ENCODE data around the gene KRT7.

Gene KRT7

DNA sequence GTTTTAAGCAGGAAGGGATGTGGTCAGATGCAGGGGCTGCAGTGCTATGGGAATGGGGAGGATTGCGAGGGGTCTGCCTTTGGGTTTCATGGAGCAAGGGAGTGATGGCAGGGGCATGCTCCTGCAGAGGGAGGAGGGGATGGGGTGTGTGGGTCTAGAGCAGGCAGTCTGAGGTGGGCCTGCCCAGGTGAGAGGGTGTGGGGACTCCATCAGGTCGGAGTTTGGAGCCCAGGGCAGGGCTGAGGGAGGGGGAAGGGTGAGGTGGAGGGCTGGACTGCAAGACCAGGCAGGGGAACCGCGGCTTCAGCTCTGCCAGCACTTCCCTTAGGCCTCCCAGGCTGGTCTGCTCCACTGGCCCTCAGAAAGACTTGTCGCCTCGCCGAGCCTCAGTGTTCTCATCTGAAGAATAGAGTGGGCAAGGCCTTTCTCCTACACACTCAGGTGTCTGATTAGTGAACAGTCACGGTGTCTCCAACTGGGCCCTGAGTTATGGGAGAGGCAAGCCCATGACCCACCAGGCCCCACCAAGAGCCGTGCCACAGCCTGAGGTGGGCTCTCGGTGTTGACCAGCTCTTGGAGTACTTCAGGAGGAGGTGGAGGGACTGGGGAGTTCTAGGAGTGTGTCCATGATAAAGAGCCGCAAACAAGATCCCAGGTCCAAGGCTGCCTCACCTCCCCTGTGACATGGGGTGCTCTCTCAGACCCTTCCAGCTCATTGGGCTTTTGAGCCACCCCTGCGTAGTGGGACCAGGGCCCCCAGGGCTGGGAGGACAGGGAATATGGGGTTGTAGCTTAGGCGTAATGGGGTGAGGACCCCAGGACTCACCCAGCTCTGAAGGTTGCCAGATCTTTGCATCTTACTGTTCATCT lies 21.1 kb upstream of the KRT7 start:
- no peak for DNase-seq (ENCODE audit: low spot score)

DNA sequence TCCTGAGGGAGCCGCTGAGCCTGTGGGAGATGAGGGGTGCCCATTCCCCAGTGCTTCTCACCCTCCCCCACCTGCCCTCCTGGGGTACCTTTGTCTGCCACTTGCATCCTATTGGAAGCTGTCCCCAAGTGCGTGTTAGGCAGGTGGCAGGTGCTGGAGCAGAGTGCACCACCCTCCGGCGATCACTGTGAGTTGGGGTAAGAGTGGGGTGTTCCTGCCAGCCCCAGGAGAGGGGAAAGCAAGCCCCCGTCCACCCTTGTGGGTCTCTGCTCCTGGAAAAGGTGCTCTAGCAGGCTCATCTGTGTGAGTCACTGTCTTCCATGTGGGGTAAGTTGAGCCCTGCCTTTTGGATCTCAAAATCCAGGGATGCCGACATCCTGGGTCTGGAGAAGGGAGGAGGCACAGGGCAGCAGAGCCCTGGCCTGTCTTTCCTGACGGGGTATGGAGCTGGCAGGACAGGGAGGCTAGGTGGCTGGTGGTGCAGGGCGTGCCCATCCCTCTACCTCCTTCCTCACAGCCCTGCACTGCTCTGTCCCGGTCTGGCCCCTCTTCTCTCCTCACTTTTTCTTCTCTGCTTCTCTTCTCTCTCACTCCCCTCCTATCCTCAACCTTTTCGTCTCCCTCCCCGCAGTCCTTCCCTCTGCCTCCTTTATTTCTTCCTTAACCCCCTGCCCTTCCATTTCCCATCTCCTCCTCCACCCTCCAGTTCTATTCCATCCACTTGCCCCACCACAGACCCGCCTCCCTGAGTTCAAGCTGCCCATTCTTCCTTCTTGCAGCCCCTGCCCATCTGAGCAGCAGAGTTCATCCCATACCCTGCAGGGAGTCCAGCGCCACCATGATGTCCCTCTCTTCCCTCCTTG lies 20.1 kb upstream of the KRT7 start:
- no peak for DNase-seq (ENCODE audit: low spot score)

DNA sequence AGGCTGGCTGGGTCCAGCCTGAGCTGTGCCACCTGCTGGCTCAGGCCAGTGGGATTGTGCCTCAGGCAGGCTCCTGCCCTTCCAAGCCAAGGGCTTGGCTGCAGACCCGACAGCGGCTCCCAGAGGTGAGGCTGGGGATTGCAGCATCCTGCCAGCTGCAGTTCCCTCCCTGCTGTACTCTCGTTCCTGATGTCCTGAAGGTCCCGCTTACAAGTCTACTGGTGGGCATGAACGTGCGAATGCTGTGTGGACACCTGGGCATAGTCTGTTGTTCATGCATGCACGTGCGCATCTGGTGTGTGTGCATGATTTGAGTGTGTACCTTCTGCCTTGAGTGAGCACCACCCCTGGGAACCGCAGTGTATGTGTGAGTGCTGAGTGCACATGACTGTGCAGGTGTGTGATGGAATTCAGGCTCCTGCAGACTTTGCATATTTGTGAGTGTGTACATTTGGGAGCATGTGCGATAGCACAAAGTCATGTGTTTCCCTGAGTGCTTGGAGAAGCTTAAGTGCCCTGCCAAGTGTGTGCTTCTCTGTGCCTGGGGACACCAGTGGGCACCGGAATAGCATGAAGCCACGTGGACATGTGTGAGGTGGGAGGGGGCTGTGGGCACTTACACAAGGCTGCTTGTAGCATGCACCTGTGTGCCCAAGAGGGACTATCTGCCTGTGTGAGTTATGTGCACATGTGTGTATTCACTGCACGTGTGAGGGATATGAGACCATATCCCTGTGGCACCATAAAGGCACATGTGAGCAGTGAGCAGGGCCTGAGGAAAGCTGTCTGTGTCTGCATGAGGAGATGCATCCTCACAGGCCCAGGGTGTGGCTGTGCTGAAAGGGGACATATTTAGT lies 19.3 kb upstream of the KRT7 start:
- DNase-seq (ENCODE audit: low spot score), result peak; percentile 96

DNA sequence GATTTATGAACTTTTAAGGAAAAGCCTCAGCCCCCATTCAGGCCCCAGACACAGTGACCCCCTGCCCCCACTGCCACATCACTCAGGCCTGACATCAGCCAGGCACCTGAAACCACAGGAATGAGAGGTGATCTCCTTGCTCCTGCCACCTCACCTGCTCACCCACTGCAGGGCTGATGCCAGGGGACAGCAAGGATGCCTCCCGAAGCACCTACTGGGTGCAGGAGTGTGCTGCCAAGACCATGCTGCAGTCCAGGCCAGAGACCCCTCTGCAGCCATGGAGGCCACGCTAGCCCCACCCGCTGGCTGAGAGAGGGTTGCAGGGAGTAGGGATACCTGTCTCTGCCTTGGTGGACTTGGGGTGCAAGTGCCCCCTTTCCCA lies 18.6 kb upstream of the KRT7 start:
- no peak for DNase-seq (ENCODE audit: low spot score)

DNA sequence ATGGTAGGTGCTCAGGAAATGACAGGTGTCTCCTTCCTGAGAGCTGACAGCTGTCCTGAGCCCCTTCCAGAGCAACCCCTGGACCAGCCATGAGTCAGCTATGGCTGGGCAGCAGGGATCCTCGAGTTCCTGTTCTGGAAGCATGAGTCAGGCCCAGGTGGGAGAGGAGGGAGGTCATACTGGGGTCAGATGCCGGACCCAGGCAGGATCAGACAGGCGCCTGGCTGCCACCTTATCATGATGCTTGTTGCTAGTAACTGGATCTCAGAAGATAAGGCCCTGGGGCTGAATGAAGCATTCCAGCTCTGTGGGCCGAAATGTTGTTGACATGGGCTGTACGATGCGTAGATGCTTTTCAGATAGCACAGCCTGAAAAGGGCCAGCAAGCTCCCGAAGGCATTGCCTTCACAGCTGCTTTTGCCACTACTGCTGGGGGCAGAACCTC lies 17.4 kb upstream of the KRT7 start:
- no peak for DNase-seq (ENCODE audit: low spot score)

DNA sequence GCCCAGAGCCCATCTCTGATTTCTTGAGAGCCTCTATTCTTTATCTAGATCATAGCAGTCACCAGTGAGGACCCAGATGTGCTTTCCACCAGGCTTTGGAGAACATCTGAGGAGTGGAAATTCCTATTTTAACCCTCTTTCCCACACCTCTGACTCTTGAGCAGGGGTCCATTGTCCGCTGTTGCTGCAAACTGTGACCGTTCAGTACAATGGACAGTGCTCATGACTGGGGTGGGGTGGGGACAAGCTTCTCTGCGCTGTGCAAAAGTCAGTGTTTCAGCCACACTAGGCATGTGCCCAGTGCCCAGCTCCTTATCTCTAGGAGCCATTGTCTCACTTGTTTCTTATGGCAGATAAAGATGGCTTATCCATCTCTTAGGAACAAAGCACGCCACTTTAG lies 16.9 kb upstream of the KRT7 start:
- no peak for DNase-seq (ENCODE audit: low spot score)

DNA sequence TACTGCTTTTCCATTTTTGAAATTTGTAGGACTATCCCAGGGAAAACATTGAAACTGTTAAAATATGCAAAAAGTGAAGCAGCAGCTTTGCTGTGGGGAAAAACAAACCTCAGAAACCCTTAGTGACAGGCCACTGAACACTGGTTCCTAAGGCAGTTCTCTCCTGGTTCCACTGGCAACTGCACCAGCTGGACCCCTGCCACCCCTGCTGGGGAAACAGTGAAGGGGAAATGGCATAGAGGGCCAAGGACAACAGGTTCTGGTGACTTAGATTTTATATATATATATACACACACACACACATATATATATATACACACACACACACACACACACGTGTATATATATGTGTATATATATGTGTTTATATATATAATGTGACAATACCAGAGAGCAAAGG lies 16.2 kb upstream of the KRT7 start:
- no peak for DNase-seq (ENCODE audit: low spot score)

DNA sequence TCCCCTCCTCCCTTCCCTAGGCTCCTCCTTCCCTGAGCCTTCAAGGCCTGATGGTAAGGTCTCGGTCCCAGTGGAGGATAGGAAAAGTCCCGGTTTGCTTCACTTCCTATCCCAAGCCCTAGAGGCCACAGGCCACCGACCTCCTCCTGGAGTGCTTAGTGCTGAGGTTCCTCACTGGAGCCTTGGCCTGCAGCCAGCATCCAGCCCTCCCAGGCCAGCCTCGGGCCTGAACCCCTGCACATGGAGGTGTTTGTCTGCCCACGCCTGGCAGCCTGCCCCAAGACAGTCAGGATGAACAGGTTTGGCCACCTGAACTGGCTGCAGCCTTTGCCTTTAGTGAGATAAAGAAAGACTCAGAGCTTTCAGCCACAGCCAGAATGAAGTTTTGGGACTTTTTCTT lies 15.8 kb upstream of the KRT7 start:
- no peak for DNase-seq (ENCODE audit: low spot score)

DNA sequence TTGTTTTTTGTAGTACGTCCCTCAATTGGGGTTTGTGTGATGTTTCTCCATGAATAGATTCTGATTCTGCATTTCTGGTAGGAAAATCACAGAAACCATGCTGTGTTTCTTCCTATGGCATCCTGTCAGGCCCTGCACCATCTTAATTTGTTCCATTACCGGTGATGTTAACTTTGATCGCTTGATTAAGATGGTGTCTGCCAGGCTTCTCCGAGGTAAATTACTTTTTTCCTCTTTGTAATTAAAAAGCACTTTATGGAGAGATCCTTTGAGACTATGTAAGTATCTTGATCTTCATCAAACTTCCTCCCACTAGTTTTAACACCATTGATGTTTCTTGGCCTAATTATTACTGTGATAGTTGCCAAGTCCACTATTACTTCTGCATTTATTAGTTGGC lies 15.0 kb upstream of the KRT7 start:
- no peak for DNase-seq (ENCODE audit: low spot score)

DNA sequence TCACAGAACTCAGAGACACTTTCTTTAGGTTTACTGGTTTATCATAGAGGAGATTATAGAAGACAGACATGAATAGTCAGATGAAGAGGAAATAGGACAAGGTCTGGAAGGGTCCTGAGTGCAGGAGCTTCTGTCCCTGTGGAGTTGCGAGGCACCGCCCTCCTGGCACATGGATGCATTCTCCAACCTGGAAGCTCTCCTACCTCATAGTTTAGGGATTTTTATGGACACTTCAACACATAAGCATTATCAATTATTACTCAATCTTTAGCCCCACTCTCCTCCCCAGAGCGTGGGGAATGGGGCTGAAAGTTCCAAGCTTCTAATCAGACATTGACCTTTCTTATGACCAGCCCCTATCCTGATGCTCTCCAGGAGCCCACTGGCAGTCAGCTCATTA lies 12.6 kb upstream of the KRT7 start:
- DNase-seq (ENCODE audit: low spot score), result no peak

DNA sequence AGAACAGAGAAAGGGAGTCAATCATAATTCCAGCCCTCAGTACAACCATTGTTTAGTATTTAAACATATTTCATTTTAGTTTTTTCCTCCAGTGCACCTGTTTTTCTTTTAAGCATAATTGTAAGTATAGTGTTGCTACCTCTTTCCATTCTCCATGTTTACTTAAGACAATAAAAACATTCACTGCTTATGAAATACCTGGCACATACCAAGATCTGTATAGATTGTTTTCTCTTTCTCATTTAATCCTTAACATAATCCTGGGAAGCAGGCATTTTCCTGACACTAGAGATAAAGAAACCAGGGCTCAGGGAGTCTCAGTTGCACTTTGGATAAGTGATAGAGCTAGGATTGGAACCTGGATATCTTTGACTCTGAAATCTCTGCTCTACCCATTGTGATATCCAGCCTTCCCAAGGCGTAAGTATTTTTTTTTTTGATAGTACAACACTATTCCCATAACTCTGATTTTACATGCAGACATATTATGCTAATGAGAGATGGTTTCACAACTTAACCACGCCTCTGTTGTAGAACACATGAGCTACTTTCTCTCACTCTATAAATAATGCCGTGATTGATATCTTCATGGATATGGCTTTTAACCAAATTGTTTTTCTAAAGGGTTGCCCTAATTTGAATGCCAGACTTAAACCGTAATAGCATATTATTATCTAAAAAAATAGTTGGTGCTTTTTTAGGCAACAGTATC lies 11.8 kb upstream of the KRT7 start:
- no peak for DNase-seq (ENCODE audit: low spot score)

DNA sequence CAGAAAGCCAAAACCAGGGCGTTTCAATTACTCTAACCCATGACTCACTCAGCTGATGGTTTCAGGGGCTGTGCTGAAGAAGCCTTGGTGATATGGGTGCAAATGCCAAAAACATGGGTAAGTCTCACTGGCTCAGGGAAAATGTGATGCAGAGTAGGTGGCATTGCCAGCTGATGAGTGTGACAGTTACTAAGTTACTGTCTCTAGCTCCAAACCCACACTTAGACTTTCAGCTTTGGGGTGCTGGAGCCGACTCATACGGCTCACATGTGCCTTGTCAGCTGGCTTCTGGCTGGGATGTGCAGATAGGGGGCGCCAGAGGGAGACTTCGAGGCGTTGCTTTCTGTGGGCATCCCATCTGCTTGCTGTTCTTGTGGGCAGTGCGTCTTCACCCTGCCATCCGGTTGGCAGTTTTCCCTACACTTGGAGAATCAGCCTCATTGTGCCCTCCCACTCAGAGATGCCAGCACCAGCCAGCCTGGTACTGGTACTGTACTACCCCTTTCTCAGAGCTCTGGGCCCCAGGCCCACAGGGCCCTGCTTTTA lies 11.1 kb upstream of the KRT7 start:
- DNase-seq (ENCODE audit: low spot score), result peak; percentile 91

DNA sequence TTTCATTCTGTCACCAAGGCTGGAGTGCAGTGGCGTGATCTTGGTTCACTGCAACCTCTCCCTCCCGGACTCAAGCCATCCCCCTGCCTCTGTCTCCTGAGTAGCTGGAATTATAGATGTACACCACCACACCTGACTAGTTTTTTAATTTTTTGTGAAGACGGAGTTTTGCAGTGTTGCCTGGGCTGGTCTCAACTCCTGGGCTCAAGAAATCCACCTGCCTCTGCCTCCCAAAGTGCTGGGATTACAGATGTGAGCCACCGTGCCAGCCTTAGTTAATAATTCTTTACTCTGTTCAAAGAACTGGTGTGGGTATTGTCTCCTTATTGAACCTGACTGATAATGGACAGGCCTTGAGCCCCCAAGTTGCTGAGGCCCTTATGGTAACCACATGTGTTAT lies 10.4 kb upstream of the KRT7 start:
- DNase-seq (ENCODE audit: low spot score), result no peak

DNA sequence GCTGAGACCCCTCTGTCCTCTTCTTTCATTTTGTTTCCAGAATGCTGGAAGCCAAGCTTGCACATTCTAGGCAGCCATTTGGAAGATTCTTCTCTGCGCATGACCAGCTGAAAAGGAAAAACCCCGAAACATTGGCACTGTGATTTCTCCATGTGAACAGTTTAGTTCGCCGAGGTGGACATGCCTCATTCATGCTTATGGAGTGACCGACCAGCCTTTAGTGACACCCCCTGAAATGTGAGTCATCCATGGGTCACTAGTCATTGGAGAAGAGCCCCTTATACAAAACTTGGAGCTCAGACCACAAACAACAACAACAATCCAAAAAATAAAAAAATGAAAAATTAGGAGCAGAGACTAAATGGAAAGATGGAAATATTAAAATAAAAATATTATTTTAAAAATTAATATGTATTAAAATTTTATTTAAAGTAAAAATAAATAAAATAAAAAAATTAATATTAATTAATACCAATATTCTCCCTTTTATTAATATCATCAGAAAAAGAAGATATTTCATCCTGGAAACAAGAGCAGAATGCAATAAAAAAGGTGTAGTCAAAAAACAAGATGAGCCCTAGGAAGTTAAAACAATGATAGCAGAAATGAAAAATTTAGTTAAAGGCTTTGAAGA lies 9.5 kb upstream of the KRT7 start:
- DNase-seq (ENCODE audit: low spot score), result no peak

DNA sequence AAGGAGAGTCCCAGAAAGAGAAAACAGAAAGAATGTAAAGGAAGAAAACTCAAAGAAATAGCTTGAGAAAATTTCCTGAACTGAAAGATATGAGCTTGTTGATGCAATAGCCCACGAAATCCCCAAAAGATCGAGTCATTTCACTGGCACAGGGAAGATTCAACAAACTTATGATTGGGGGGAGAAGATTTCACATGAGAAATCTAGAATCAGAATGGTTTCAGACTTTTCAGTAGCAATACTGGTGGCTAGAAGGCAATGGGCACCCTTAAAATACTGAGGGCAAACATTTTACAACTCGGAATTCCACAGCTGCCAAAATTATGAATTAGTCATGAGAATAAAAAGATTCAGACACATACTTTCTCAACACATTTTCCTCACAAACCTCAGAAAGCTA lies 8.9 kb upstream of the KRT7 start:
- DNase-seq (ENCODE audit: low spot score), result no peak

DNA sequence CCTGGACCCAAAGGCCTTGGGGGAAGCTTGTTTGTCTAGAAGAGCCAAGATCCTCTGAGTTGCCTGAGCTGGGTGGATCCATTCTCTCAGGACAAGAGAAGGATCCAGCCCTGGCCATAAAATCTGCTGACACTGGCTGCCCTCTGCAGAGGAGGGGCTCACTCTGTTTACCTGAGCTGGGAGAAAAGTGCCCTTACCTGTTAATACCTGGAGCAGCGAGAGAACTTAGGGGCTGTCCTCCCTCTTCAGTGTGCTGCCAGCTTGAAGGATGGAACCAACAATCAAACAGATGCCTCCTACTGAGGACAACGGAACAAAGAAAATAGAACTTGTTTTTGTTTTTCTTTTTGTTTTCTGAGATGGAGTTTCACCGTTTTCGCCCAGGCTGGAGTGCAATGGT lies 7.3 kb upstream of the KRT7 start:
- no peak for DNase-seq (ENCODE audit: low spot score)

DNA sequence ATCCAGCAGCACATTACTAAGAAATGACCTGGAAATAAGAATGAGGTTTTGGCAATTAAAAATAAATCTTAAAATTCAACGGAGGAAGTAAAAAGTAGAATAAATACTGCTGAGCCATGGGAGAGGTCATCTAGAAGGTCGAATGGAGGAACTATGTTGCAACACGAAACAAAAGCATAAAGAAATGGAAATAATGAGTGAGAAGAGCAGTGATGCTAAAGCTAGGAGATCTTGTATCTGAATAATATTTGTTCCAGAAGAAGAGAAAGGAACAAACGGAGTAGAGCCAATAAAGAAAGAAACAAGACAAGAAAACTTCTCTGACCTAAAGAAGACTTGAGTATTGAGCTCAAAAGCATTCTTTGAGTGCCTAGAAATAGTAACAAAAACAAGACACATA lies 6.6 kb upstream of the KRT7 start:
- no peak for DNase-seq (ENCODE audit: low spot score)

DNA sequence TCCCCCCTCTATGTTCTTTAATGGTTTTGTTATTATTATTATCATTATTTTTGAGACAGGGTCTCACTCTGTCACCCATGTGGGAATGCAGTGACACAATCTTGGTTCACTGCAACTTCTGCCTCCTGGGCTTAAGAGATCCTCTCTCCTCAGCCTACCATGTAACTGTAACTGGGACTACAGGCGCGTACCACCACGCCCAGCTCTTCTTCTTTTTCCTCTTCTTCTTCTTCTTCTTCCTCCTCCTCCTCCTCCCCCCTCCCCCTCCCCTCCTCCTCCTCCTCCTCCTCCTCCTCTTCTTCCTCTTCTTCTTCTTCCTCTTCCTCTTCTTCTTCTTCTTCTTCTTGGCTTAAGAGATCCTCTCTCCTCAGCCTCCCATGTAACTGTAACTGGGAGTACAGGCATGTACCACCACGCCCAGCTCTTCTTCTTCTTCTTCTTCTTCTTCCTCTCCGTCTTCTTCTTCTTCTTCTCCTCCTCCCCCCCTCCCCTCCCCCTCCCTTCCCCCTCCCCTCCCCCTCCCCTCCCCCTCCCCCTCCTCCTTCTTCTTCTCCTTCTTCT lies 5.4 kb upstream of the KRT7 start:
- no peak for DNase-seq (ENCODE audit: low spot score)

DNA sequence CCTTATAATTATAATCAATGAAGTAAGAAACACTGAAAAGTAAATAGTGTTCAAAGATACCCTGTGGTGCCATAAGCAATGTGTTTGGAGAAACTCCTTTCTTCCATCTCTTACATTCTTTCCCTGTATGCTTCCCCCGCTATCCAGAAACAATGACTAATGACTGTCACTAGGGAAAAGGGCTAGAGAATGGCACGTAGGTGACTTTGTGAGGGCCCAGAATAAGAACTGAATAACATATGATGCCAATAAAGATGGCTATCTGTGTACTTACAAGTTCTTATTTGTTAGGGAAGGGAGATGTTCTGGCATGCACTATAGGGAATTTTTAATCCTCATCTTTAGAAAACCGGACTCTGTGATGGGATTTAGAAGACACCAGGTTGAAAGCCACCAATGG lies 4.7 kb upstream of the KRT7 start:
- DNase-seq (ENCODE audit: low spot score), result no peak

DNA sequence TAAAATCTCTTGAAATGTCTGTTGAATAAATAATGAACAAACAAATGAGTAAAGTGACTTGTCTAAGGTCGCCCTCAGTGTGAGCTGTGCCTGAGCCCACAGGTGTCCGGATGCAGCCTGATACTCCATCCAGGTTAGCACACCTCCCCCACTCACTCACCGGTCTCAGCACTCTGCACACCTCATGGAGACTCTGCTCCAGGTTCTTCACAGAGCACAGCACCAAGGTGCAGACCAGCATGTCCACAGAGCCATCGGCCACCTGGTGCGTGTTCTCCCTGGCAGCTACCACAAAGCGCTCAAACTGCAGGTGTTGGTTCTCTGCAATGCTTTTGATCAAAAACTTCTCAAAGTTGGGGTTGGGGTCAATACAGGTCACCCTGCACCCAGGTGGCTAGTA lies 4.1 kb upstream of the KRT7 start:
- no peak for DNase-seq (ENCODE audit: low spot score)

All from ecto neural progenitor cell (in vitro differentiated cells).